ENCODE measurements around the gene RTN3.
"Not testable (repeated sequence)": the region's sequence is repeated elsewhere in the genome, so short reads cannot be mapped to it uniquely, and the experiment has no call there.

Gene RTN3

GRCh38 chr11:63768237-63769041 is 87.1 kb downstream of the RTN3 start, which contains the start of gene ZFTA:
Gene ZFTA, minus strand, starts transcription at chr11:63768775. Its CDS starts 153 bp downstream, at chr11:63768622.
- DNase-seq (ENCODE audit: low read depth, low spot score), result no peak

DNA sequence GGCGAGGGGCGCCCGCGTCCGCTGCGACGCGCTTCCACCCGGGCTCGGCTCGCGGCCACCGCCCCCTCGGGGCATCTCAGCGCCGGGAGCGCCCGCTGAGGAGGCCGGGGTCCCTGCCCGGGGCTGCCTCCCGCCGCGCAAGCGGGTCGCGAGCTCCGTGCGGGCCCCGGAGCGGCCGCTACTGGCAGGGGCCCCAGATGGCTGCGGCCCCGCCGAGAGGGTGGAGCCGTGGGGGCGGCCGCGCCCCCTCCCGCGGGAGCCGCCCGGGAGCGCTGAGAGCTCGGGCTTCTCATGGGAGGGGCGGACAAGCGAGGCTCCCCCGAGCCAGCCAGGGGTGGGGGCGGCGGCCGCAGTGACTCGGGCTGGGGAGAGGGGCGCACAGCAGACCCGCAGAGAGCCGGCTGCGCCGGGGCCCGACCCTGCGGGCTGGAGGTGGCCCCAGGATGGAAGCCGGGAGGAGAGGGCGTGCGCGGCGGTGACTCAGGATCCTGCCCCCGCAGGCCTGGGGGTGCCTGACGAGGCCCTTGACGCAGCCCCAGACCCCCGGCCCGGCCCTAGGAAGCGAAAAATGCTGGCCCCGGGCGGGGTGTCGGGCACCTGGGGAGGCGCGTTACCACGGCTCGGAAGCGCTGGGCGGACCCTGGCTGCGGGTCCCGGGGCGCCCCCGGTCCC is 87.9 kb downstream of the RTN3 start:
- DNase-seq (ENCODE audit: low read depth, low spot score), result no peak

- DNase-seq (ENCODE audit: low read depth, low spot score), result no peak
Measured at GRCh38 chr11:63769714-63770455, 88.6 kb downstream of the RTN3 start.

GRCh38 chr11:63770763-63771162 is 89.5 kb downstream of the RTN3 start:
- no peak for DNase-seq (ENCODE audit: low read depth, low spot score)

DNA sequence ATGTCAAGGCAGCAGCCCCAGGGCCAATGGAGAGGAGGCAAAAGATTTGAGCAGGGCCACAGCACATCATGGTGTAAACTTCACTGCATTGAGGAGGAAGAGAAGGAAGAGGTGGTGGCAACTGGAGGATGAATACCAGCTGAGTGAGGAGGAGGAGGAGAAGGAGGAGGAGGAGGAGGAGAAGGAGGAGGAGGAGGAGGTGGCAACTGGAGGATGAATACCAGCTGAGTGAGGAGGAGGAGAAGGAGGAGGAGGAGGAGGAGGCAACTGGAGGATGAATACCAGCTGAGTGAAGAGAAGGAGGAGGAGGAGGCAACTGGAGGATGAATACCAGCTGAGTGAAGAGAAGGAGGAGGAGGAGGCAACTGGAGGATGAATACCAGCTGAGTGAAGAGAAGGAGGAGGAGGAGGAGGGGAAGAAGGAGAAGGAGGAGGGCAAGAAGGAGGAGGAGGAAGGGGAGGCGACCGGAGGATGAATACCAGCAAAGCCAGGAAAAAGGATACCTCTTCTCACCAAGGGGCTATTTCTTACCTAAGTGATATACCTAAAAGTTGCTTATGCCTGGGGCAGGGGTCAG is 90.5 kb downstream of the RTN3 start:
- not testable (repeated sequence) for DNase-seq (ENCODE audit: low read depth, low spot score)

DNA sequence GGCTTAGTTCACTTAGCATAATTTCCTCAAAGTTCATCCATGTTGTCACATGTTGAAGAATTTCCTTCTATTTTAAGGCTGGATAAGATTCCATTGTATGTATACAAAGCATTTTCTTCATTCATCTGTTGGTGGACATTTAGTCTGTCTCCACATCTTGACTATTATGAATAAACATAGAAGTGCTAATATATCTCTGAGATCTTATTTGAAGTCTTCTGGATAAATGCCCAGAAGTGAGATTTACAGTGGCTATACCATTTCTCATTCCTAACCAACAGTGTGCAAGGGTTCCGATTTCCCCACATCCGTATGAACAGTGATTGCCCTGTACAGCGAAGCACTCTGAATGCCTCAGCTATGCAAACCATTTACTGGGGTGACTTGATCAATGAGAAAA is 93.9 kb downstream of the RTN3 start:
- DNase-seq (ENCODE audit: low read depth, low spot score), result no peak

DNA sequence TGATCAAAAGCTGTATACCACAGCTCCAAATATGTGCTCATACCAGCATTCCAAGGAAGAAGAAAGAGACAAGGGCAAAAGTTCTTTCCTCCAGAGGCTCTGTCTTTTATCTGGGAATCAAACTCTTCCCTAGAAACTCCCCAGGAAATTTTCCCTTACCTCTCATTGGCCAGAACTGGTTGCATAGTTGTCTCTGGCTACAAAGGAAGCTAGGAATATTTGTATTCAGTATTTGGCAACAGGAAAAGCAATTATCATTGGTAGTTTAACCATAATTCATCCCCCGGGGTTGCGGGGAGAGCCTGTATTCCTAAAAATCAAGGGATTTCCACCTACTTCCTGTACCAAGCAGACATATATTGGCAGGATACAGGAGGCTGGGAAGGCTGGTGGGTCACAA is 97.7 kb downstream of the RTN3 start:
- no peak for DNase-seq (ENCODE audit: low read depth, low spot score)

DNA sequence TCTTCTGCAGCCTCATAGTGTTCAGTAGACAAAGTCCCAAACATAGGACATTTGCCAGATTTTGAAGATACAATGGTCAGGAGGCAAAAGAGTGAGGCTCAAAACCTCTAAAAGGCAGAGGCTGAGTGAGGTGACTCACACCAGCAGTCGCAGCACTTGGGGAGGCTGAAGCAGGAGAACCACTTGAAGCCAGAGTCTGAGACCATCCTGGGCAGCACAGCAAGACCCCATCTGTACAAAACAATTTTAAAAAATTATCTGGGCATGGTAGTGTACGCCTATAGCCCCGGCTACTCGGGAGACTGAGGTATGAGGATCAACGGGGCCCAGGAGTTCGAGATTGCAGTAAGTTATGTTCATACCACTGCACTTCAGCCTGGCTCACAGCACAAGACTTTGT is 101.4 kb downstream of the RTN3 start:
- DNase-seq (ENCODE audit: low read depth, low spot score), result no peak

DNA sequence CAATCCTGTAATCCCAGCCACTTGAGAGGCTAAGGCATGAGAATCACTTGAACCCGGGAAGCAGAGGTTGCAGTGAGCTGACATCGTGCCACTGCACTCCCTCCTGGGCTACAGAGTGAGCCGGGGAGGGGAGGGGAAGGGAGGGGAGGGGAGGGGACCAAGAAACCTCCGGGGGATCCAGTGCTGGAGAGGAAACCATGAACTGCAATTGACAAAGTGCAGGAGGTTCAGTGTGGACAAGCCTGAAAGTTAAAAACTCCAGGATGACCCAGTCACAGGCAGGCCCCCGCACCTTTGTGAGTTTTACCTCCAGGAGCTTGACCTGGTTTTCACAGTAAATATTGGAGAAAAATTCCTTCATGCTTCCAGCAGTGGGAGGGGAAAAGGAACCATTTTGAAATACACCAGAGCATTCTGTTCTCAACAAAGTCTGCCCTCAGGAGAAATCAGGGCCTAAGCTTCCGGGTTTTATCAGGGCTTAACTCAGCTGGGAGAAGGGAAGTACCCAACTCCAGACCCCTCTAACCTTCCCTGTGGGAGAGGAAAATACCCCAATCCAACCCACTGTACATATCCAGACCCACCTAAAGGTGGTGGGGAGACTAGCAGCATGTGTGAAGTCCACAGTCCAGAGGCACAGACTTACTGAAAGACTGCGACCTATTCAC is 102.8 kb downstream of the RTN3 start:
- DNase-seq (ENCODE audit: low read depth, low spot score), result no peak

DNA sequence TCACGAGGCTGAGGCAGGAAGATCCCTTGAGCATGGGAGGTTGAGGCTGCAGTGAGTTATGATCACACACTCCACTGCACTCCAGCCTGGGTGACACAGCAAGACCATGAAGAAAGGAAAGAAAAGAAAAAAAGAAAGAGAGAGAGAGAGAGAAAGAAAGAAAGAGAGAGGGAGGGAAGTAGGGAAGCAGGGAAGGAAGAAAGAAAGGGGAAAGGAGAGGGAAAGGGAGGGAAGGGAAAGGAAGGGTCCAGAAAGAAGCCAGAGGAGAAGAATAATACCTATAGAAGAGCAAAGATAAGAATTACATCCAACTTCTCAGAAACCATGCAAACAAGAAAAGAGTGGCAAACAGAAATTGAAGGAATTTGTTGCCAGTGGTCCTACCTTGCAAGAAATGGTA is 104.5 kb downstream of the RTN3 start:
- no peak for DNase-seq (ENCODE audit: low read depth, low spot score)

DNA sequence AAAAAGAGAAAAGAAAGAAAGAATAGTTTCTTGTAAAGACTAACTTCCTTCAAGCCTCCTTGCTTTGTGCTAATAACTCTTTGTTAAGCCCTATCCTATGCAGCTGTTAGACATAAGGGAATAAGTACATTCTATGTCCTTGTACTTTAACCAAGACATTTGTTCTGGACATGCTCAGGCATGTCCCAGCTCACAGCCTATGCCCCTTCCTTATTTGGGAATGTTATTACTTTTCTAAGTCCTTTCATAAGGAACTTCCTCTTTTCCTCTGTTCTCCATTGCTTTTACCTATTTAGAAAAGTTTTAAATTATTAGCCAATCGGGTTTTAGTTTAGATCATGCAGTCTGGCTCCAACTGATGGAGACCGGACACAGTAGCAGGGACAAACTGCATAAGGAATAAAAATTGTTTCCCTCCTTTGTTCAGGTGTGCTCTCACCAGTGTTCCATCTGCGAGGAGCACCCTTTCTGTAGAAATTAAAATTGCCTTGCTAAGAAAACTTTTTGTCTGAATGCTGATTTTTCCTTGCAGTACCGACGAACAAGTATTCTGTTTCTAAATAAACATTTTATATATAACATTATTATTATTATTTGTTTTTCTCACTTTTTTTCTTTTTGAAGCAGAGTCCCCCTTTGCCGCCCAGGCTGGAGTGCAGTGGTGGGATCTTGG is 110.3 kb downstream of the RTN3 start:
- no peak for DNase-seq (ENCODE audit: low read depth, low spot score)

DNA sequence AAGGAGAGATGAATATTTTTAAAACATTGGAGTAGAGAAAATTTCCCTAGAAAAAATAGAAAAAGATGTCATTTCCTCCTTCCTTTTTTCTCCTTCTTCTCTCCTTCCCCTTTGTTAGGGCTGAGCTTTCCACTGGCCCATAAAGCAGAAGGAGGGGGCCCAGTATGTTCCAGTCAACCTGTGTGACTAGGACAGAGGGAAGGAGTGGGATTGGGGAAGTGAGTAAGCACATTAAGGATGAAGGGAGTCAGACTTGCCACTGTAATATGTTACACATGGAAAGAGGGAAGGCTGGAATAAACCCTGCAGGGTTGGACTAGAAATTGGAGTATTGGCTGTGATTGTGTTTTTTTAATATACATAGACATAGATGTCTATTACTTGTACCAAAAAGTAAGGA is 111.9 kb downstream of the RTN3 start:
- no peak for DNase-seq (ENCODE audit: low read depth, low spot score)

- DNase-seq (ENCODE audit: low read depth, low spot score), result no peak
Measured at GRCh38 chr11:63795066-63795465, 113.8 kb downstream of the RTN3 start.

DNA sequence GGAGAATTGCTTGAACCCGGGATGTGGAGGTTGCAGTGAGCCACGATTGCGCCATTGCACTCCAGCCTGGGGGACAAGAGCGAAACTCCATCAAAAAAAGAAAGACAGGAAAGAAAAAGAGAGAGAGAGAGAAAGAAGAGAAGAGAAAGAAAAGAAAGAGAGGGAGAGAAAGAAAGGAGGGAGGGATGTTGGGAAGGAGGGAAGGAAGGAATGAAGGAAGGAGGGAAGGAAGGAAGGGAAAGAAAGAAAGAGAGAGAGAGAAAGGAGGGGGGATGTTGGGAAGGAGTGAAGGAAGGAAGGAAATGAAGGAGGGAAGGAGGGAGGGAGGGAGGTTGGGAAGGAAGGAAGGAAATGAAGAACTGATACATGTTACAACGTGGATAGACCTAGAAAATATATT is 119.6 kb downstream of the RTN3 start:
- DNase-seq (ENCODE audit: low read depth, low spot score), result no peak

DNA sequence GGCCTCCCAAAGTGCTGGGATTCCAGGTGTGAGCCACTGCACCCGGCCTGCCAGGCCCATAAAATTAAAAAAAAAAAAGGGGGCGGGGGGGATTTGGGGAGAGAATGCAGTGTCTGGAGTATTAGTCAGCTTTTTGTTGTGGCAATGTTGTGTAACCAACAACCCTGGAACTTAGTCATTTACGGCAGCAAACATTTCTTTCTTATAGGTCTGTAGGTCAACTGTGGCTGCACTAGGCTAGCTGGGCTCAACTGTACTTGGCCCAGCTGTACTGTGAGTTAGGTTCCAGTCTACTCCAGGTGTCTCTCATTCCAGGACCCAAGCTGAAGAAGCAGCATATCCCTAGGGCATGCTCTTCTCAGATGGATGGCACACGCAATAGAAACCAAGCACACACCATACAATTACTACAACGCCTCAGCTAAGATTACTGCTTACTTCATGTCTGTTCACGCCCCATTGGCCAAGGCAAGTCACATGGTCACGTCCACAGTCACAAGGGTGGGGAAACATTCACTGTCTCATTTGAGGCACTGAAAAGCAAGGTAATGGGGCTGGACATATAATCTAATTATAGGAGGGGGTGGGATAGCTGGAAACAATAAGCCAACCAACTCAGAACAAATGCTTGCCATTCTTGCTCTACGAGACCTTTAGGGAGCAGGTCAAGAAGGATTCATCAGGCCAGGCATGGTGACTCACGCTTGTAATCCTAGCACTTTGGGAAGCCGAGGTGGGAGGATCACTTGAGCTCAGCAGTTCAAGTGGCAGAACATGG is 121.5 kb downstream of the RTN3 start:
- DNase-seq (ENCODE audit: low read depth, low spot score), result no peak

DNA sequence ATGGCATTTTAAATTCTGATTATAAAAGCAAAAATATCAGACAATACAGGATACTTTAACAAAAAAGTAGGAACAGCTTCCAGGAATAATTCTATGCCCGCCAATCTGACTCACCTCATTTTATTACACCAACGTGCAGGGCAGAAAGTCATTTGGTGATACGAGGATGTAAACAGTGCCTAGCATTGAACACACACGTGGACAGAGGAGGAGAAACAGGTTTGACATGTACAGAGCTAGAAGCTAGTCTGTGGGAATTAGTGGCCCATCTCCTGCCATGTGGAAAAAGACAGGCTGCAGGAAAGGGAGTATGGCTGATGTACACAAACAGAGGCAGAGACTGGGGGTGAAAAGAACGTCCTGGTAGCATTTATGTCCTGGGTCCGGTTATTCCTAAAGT is 123.0 kb downstream of the RTN3 start:
- DNase-seq (ENCODE audit: low read depth, low spot score), result no peak

- no peak for DNase-seq (ENCODE audit: low read depth, low spot score)
Measured at GRCh38 chr11:63805844-63806415, 124.6 kb downstream of the RTN3 start.

Measured in smooth muscle cell of the brain vasculature (primary cell).